Right atrium auricular region (tissue), 2 donors: ENCODE data around the gene MGMT. TPM values are rescaled to one million over a fixed set of nuclear protein-coding genes. Genes with fewer than 3 reads are reported as not detected.

ENCODE experiments used
- DNase-seq: peaks from one replicate; pipeline ENCODE4 v3.0.0-alpha.2; 2019; ENCODE audit warnings: low spot score
- H3K27ac ChIP-seq, 2 donors: fragments of 200-600 bp; sonication (generic); 1 replicate in 1 of 2; 2 replicates in 1 of 2; pipeline ENCODE4 v1.5.1; 2016 to 2019
- H3K27me3 ChIP-seq, 2 donors: fragments of 200-600 bp; sonication (generic); one replicate each; pipeline versions ENCODE4 v1.5.1 to v1.6.0; 2017 to 2019
- H3K36me3 ChIP-seq: fragments of 200-600 bp; sonication (generic); one replicate; pipeline ENCODE4 v1.5.1; 2016
- H3K4me1 ChIP-seq, 2 donors: fragments of 200-600 bp; sonication (generic); one replicate each; pipeline versions ENCODE4 v1.5.1 to v1.6.0; 2017 to 2019
- H3K4me3 ChIP-seq, 2 donors: fragments of 200-600 bp; sonication (generic); 1 replicate in 1 of 2; 2 replicates in 1 of 2; pipeline ENCODE4 v1.5.1; 2017 to 2019; ENCODE audit warnings: mild to moderate bottlenecking in 1 of 2, moderate library complexity in 1 of 2
- H3K9me3 ChIP-seq, 2 donors: fragments of 200-600 bp; sonication (generic); one replicate each; pipeline ENCODE4 v1.5.1; 2019
- CTCF ChIP-seq, 2 donors: fragments of 200-600 bp; sonication (generic); IDR thresholded peaks; one replicate each; pipeline ENCODE4 v1.5.1; 2019; ENCODE audit warnings: antibody characterized with exemption in 2 of 2
- total RNA-seq, 2 donors: library from RNA; depleted of rRNA; stranded (reverse); fragments of >200 nt; gene quantifications; one replicate each; pipeline ENCODE4 v1.1.0, GENCODE V29; 2016

Gene MGMT
- total RNA-seq, 2 donors from 2014 or later, result 18.2 to 19.2 TPM

GRCh38 chr10:129604333-129605032, 137.4 kb downstream of the MGMT start:
- no peaks in the 10 kb centered on the region for H3K27me3 ChIP-seq
- H3K4me1 ChIP-seq, result no peaks in the 10 kb centered on the region
- no peak for DNase-seq
- no peak overlapping the region for H3K27ac ChIP-seq
- no peak for TF ChIP-seq CTCF (IDR thresholded peaks at IDR 0.05)
- no peaks in the 10 kb centered on the region for H3K36me3 ChIP-seq
- no peak overlapping the region for H3K4me3 ChIP-seq
- no peaks in the 10 kb centered on the region for H3K9me3 ChIP-seq

GRCh38 chr10:129605266-129605985, 138.4 kb downstream of the MGMT start:
- Histone ChIP-seq H3K27me3 (no peaks in the 10 kb centered on the region), H3K36me3 (no peaks in the 10 kb centered on the region), H3K27ac (no peak overlapping the region), H3K4me1 (no peaks in the 10 kb centered on the region), H3K4me3 (no peak overlapping the region), H3K9me3 (no peaks in the 10 kb centered on the region)
- no peak for DNase-seq
- no peak for TF ChIP-seq CTCF (IDR thresholded peaks at IDR 0.05)

- Histone ChIP-seq H3K4me3 (no peak overlapping the region), H3K27me3 (no peaks in the 10 kb centered on the region), H3K4me1 (no peaks in the 10 kb centered on the region), H3K36me3 (no peaks in the 10 kb centered on the region), H3K27ac (no peak overlapping the region), H3K9me3 (no peaks in the 10 kb centered on the region)
- TF ChIP-seq CTCF (IDR thresholded peaks at IDR 0.05), result no peak
- DNase-seq, result no peak
These were observed 139.0 kb downstream of the MGMT start for GRCh38 chr10:129605986-129606518.

- Histone ChIP-seq H3K4me1 (no peaks in the 10 kb centered on the region), H3K27me3 (no peaks in the 10 kb centered on the region), H3K36me3 (no peaks in the 10 kb centered on the region), H3K27ac (no peak overlapping the region), H3K9me3 (no peaks in the 10 kb centered on the region), H3K4me3 (no peak overlapping the region)
- no peak for TF ChIP-seq CTCF (IDR thresholded peaks at IDR 0.05)
- DNase-seq, result no peak
These were observed 140.6 kb downstream of the MGMT start for GRCh38 chr10:129607607-129608109.

GRCh38 chr10:129608653-129609052, 141.6 kb downstream of the MGMT start:
- Histone ChIP-seq H3K4me1 (no peaks in the 10 kb centered on the region), H3K4me3 (no peak overlapping the region), H3K27me3 (no peaks in the 10 kb centered on the region), H3K27ac (no peak overlapping the region), H3K36me3 (no peaks in the 10 kb centered on the region), H3K9me3 (no peaks in the 10 kb centered on the region)
- no peak for TF ChIP-seq CTCF (IDR thresholded peaks at IDR 0.05)
- DNase-seq, result no peak
